ENCODE results near the gene TFAP2E.

TFAP2E gene

GRCh38 chr1:35586808-35587207 lies 13.7 kb downstream of the TFAP2E start:
- Histone ChIP-seq H3K27ac (no peak overlapping the region), H3K36me3 (peaks cover 23% of the 10 kb centered on the region), H3K9me3 (no peaks in the 10 kb centered on the region), H3K4me3 (ENCODE audit: low read depth in 1 of 2, low read length in 1 of 2) (no peak overlapping the region), H3K4me1 (ENCODE audit: control insufficient read depth in 1 of 2, insufficient read depth in 1 of 2, low read depth in 1 of 2, low read length in 1 of 2) (no peaks in the 10 kb centered on the region), H3K27me3 (no peaks in the 10 kb centered on the region)
- no peak for TF ChIP-seq CTCF (IDR thresholded peaks at IDR 0.05)

- Histone ChIP-seq H3K9me3 (no peaks in the 10 kb centered on the region), H3K4me3 (ENCODE audit: low read depth in 1 of 2, low read length in 1 of 2) (no peak overlapping the region), H3K27ac (no peak overlapping the region), H3K36me3 (peaks cover 30% of the 10 kb centered on the region), H3K4me1 (ENCODE audit: control insufficient read depth in 1 of 2, insufficient read depth in 1 of 2, low read depth in 1 of 2, low read length in 1 of 2) (no peaks in the 10 kb centered on the region), H3K27me3 (no peaks in the 10 kb centered on the region)
- no peak for TF ChIP-seq CTCF (IDR thresholded peaks at IDR 0.05)
These were observed 14.6 kb downstream of the TFAP2E start for GRCh38 chr1:35587736-35588135.

- TF ChIP-seq CTCF (IDR thresholded peaks at IDR 0.05), result no peak
- no peak overlapping the region for H3K27ac ChIP-seq
- H3K4me3 ChIP-seq (ENCODE audit: low read depth in 1 of 2, low read length in 1 of 2), result no peak overlapping the region
- H3K36me3 ChIP-seq, result peaks cover 36% of the 10 kb centered on the region
- H3K4me1 ChIP-seq (ENCODE audit: control insufficient read depth in 1 of 2, insufficient read depth in 1 of 2, low read depth in 1 of 2, low read length in 1 of 2), result no peaks in the 10 kb centered on the region
- no peaks in the 10 kb centered on the region for H3K27me3 ChIP-seq
- no peaks in the 10 kb centered on the region for H3K9me3 ChIP-seq
These were observed 15.2 kb downstream of the TFAP2E start for GRCh38 chr1:35588197-35588910.

GRCh38 chr1:35589516-35590427 lies 16.7 kb downstream of the TFAP2E start:
- TF ChIP-seq CTCF (IDR thresholded peaks at IDR 0.05), result no peak

GRCh38 chr1:35590476-35591040 lies 17.4 kb downstream of the TFAP2E start:
- H3K9me3 ChIP-seq, result no peaks in the 10 kb centered on the region

More at GRCh38 chr1:35589516-35590427, 16.7 kb downstream of the TFAP2E start:
- Histone ChIP-seq H3K4me3 (ENCODE audit: low read depth in 1 of 2, low read length in 1 of 2) (no peak overlapping the region), H3K36me3 (peaks cover 48% of the 10 kb centered on the region), H3K4me1 (ENCODE audit: control insufficient read depth in 1 of 2, insufficient read depth in 1 of 2, low read depth in 1 of 2, low read length in 1 of 2) (no peaks in the 10 kb centered on the region), H3K27ac (no peak overlapping the region), H3K9me3 (no peaks in the 10 kb centered on the region), H3K27me3 (no peaks in the 10 kb centered on the region)

More at GRCh38 chr1:35590476-35591040, 17.4 kb downstream of the TFAP2E start:
- no peak overlapping the region for H3K4me3 ChIP-seq (ENCODE audit: low read depth in 1 of 2, low read length in 1 of 2)
- peaks cover 52% of the 10 kb centered on the region for H3K36me3 ChIP-seq
- no peaks in the 10 kb centered on the region for H3K27me3 ChIP-seq
- no peak for TF ChIP-seq CTCF (IDR thresholded peaks at IDR 0.05)
- H3K27ac ChIP-seq, result no peak overlapping the region
- no peaks in the 10 kb centered on the region for H3K4me1 ChIP-seq (ENCODE audit: control insufficient read depth in 1 of 2, insufficient read depth in 1 of 2, low read depth in 1 of 2, low read length in 1 of 2)
